ENCODE measurements around the gene ZIC4.

Gene ZIC4

DNA sequence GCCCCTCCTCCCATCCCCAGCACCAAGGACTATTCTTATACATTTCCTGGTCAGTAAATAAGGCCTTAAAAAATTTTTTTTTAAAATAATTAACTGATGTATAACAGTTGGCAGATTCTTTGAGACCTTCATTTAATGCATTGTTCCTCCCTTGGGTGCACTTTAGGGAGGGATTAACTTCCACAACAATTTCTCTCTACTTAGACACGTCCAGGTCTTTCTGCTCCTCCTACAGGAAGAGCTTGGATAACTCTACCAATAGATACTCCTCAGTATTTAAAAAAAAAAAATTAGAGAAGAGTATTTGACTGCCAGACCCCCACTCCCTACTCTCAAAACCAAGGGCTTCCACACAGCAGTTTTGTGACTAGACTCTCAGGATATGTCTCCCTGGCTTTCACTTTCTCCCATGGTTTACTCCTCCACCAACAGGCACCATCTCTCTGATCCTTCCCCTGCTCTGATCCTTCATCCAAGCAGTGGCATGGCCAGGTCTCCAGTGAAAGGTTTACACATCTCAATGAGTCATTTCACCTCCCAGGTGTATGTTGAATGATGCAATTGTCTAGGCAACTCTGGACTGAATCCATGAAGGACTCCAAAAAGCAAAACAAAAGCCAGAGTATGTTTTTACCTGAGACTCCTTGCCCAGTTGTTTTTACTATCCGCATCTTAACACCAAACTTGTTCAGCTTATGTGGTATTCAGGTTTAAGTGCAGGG is 7.4 kb downstream of the ZIC4 start:
- no peak overlapping the region for H3K4me3 ChIP-seq (replicated peaks; ENCODE audit: low read depth, low read length)
- TF ChIP-seq CTCF (IDR thresholded peaks at IDR 0.05; ENCODE audit: low read length, missing control alignments) = no peak
- DNase-seq (ENCODE audit: low read depth) = no peak

GRCh38 chr3:147397875-147398812 is 8.2 kb downstream of the ZIC4 start:
- no peak for TF ChIP-seq CTCF (IDR thresholded peaks at IDR 0.05; ENCODE audit: low read length, missing control alignments)
- H3K4me3 ChIP-seq (replicated peaks; ENCODE audit: low read depth, low read length) = no peak overlapping the region

DNA sequence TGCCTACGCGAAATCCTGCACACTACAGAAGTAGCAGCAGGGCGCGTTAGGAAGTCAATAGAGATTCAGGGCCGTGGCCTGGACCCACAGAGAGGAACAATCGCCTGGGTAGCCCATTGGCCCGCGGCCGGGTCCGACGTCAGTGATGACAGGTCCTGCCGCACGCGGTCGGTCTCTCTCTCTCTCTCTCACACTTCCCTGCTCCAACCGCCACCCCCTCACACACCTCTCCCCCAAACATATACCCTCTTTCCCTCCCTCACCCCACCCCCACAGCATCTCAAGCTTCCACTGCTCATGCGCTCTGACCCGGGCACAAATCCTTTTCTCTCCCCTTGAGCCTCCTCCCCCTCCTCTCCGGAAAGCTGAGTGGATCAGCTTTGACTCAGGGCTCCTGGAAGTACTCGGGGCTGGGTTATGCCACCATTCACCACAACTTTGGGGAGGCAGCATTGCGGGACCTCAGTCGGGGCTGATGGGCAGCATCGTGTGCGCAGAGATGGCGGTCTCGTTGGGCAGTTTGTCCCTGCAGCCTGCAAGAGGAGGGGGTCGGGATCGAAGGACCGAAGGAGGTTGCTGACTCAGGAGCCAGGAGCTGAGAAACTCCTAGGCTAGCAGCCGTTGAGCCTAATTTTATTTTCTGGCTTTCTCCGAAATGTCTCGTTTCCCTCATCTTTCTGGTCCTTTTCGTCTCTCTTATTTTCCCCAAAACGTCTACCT is 9.0 kb downstream of the ZIC4 start:
- H3K4me3 ChIP-seq (replicated peaks; ENCODE audit: low read depth, low read length) = no peak overlapping the region
- DNase-seq (ENCODE audit: low read depth) = no peak
- TF ChIP-seq CTCF (IDR thresholded peaks at IDR 0.05; ENCODE audit: low read length, missing control alignments) = no peak

More at GRCh38 chr3:147397875-147398812, 8.2 kb downstream of the ZIC4 start:
- DNase-seq (ENCODE audit: low read depth) = no peak

GRCh38 chr3:147396712-147397046 is 9.7 kb downstream of the ZIC4 start:
- no peak overlapping the region for H3K4me3 ChIP-seq (replicated peaks; ENCODE audit: low read depth, low read length)
- no peak for TF ChIP-seq CTCF (IDR thresholded peaks at IDR 0.05; ENCODE audit: low read length, missing control alignments)
- DNase-seq (ENCODE audit: low read depth) = no peak

- no peak overlapping the region for H3K4me3 ChIP-seq (replicated peaks; ENCODE audit: low read depth, low read length)
- no peak for DNase-seq (ENCODE audit: low read depth)
- TF ChIP-seq CTCF (IDR thresholded peaks at IDR 0.05; ENCODE audit: low read length, missing control alignments) = no peak
Observed at GRCh38 chr3:147395899-147396711, 10.2 kb downstream of the ZIC4 start.

DNA sequence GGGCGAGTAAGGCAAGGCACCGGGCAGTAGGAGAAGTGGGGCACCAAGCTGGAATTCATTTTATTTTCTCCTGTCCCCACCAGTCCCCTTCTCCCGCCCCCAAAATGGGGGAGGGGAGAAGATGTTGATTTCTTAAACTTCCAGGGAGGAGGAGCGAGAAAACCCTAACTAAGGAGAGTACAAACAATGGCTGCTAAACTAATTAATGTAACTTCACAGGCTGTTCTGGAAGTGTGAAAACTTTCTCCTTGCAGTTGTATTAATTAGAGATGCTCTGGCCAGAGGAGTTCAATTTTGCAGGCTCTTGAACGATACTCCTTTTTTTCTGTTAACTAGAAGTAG is 11.5 kb downstream of the ZIC4 start:
- no peak overlapping the region for H3K4me3 ChIP-seq (replicated peaks; ENCODE audit: low read depth, low read length)
- no peak for TF ChIP-seq CTCF (IDR thresholded peaks at IDR 0.05; ENCODE audit: low read length, missing control alignments)

More for the DNA sequence above, 11.5 kb downstream of the ZIC4 start:
- DNase-seq (ENCODE audit: low read depth) = no peak
